ENCODE measurements around the gene LRPPRC.

DNA sequence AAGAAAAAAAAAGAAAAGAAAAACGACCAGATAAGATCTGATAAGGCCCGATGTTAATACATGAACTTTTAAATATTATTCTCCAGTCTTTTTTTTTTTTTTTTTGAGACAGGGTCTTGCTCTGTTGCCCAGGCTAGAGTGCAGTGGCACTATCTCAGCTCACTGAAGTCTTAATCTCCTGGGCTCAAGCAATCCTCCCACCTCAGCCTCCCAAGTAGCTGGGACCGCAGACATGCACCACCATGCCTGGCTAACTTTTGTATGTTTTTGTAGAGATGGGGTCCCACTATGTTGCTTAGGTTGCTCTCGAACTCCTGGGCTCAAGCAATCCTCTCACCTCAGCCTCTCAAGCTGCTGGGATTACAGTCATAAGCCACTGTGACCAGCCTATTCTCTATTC, 158.8 kb downstream of the LRPPRC start:
- TF ChIP-seq, protein P1, sequence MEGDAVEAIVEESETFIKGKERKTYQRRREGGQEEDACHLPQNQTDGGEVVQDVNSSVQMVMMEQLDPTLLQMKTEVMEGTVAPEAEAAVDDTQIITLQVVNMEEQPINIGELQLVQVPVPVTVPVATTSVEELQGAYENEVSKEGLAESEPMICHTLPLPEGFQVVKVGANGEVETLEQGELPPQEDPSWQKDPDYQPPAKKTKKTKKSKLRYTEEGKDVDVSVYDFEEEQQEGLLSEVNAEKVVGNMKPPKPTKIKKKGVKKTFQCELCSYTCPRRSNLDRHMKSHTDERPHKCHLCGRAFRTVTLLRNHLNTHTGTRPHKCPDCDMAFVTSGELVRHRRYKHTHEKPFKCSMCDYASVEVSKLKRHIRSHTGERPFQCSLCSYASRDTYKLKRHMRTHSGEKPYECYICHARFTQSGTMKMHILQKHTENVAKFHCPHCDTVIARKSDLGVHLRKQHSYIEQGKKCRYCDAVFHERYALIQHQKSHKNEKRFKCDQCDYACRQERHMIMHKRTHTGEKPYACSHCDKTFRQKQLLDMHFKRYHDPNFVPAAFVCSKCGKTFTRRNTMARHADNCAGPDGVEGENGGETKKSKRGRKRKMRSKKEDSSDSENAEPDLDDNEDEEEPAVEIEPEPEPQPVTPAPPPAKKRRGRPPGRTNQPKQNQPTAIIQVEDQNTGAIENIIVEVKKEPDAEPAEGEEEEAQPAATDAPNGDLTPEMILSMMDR (IDR thresholded peaks at IDR 0.05), result no peak
- TF ChIP-seq, protein P2, sequence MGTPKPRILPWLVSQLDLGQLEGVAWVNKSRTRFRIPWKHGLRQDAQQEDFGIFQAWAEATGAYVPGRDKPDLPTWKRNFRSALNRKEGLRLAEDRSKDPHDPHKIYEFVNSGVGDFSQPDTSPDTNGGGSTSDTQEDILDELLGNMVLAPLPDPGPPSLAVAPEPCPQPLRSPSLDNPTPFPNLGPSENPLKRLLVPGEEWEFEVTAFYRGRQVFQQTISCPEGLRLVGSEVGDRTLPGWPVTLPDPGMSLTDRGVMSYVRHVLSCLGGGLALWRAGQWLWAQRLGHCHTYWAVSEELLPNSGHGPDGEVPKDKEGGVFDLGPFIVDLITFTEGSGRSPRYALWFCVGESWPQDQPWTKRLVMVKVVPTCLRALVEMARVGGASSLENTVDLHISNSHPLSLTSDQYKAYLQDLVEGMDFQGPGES (IDR thresholded peaks at IDR 0.05; ENCODE audit: low read depth, low read length), result no peak
- TF ChIP-seq NRF1 (IDR thresholded peaks at IDR 0.05; ENCODE audit: low read depth, low read length), result no peak
- TF ChIP-seq RXRA (IDR thresholded peaks at IDR 0.05; ENCODE audit: borderline replicate concordance, low read depth), result no peak
- no peak for TF ChIP-seq EP300 (IDR thresholded peaks at IDR 0.05; ENCODE audit: borderline replicate concordance in 1 of 2, low read depth in 1 of 2, low read length in 1 of 2)
- TF ChIP-seq CHD2 (IDR thresholded peaks at IDR 0.05; ENCODE audit: low read length, partially characterized antibody), result no peak
- TF ChIP-seq SIN3A (IDR thresholded peaks at IDR 0.05; ENCODE audit: borderline replicate concordance, low read depth, low read length), result no peak
- no peak for TF ChIP-seq EZH2phosphoT487 (IDR thresholded peaks at IDR 0.05; ENCODE audit: borderline replicate concordance, low read depth)
- TF ChIP-seq, protein P3, sequence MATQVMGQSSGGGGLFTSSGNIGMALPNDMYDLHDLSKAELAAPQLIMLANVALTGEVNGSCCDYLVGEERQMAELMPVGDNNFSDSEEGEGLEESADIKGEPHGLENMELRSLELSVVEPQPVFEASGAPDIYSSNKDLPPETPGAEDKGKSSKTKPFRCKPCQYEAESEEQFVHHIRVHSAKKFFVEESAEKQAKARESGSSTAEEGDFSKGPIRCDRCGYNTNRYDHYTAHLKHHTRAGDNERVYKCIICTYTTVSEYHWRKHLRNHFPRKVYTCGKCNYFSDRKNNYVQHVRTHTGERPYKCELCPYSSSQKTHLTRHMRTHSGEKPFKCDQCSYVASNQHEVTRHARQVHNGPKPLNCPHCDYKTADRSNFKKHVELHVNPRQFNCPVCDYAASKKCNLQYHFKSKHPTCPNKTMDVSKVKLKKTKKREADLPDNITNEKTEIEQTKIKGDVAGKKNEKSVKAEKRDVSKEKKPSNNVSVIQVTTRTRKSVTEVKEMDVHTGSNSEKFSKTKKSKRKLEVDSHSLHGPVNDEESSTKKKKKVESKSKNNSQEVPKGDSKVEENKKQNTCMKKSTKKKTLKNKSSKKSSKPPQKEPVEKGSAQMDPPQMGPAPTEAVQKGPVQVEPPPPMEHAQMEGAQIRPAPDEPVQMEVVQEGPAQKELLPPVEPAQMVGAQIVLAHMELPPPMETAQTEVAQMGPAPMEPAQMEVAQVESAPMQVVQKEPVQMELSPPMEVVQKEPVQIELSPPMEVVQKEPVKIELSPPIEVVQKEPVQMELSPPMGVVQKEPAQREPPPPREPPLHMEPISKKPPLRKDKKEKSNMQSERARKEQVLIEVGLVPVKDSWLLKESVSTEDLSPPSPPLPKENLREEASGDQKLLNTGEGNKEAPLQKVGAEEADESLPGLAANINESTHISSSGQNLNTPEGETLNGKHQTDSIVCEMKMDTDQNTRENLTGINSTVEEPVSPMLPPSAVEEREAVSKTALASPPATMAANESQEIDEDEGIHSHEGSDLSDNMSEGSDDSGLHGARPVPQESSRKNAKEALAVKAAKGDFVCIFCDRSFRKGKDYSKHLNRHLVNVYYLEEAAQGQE (IDR thresholded peaks at IDR 0.05; ENCODE audit: low read depth, low read length), result no peak
- no peak for TF ChIP-seq MEF2A (IDR thresholded peaks at IDR 0.05; ENCODE audit: borderline replicate concordance, low read depth)
- TF ChIP-seq, protein P4, sequence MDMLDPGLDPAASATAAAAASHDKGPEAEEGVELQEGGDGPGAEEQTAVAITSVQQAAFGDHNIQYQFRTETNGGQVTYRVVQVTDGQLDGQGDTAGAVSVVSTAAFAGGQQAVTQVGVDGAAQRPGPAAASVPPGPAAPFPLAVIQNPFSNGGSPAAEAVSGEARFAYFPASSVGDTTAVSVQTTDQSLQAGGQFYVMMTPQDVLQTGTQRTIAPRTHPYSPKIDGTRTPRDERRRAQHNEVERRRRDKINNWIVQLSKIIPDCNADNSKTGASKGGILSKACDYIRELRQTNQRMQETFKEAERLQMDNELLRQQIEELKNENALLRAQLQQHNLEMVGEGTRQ (IDR thresholded peaks at IDR 0.05; ENCODE audit: borderline replicate concordance, low read depth, low read length), result no peak
- TF ChIP-seq TEAD4 (IDR thresholded peaks at IDR 0.05; ENCODE audit: borderline replicate concordance, insufficient read depth), result no peak

All from SK-N-SH (cell line).